Colonic mucosa (tissue), 4 donors: ENCODE results near the gene C19orf67. TPM values are rescaled to one million over a fixed set of nuclear protein-coding genes. Genes with fewer than 3 reads are reported as not detected.

ENCODE experiments used
- DNase-seq: peaks from one replicate; pipeline ENCODE4 v3.0.0-alpha.2; 2020
- H3K27ac ChIP-seq: fragments of 200-600 bp; one replicate; pipeline ENCODE4 v1.8.0; 2021
- H3K27me3 ChIP-seq: fragments of 200-600 bp; one replicate; pipeline ENCODE4 v1.8.0; 2021
- H3K36me3 ChIP-seq: fragments of 200-600 bp; one replicate; pipeline ENCODE4 v1.8.0; 2021
- H3K4me1 ChIP-seq: fragments of 200-600 bp; one replicate; pipeline ENCODE4 v1.8.0; 2021; ENCODE audit warnings: mild to moderate bottlenecking
- H3K4me3 ChIP-seq: fragments of 200-600 bp; one replicate; pipeline ENCODE4 v1.8.0; 2021
- H3K9ac ChIP-seq, 2 donors: one replicate each; pipeline ENCODE4 v1.7.0; 2013; ENCODE audit warnings: control low read depth in 2 of 2, low read depth in 2 of 2, low read length in 2 of 2
- H3K9me3 ChIP-seq: fragments of 200-600 bp; one replicate; pipeline ENCODE4 v1.8.0; 2021
- intact Hi-C: fragments of 100-400 bp; cut with DNase I; formaldehyde crosslinking; loops from one replicate; pipeline ENCODE4 v1.14.1; 2022
- total RNA-seq, 2 donors: library from RNA; stranded (reverse); fragmentation: NEBNext Ultra II Directional in 1 of 2; extraction: Animal tissue kit (Norgen Biotek cat#: 25700) in 1 of 2; gene quantifications; one replicate each; pipeline ENCODE4 v1.2.1, GENCODE V29; 2021
- TF ChIP-seq, protein P1 (sequence below): fragments of 200-600 bp; IDR thresholded peaks from one replicate; pipeline ENCODE4 v1.8.0; 2022; ENCODE audit warnings: antibody characterized with exemption, mild to moderate bottlenecking
- donor health status: healthy.
- donor health status: DM: no; HTN: no; CAD: no.
- donor health status: DM: no; HTN: no; CAD: no.

Gene C19orf67
- total RNA-seq, 2 donors from 2014 or later: 0.19 TPM; not detected in 1

DNA sequence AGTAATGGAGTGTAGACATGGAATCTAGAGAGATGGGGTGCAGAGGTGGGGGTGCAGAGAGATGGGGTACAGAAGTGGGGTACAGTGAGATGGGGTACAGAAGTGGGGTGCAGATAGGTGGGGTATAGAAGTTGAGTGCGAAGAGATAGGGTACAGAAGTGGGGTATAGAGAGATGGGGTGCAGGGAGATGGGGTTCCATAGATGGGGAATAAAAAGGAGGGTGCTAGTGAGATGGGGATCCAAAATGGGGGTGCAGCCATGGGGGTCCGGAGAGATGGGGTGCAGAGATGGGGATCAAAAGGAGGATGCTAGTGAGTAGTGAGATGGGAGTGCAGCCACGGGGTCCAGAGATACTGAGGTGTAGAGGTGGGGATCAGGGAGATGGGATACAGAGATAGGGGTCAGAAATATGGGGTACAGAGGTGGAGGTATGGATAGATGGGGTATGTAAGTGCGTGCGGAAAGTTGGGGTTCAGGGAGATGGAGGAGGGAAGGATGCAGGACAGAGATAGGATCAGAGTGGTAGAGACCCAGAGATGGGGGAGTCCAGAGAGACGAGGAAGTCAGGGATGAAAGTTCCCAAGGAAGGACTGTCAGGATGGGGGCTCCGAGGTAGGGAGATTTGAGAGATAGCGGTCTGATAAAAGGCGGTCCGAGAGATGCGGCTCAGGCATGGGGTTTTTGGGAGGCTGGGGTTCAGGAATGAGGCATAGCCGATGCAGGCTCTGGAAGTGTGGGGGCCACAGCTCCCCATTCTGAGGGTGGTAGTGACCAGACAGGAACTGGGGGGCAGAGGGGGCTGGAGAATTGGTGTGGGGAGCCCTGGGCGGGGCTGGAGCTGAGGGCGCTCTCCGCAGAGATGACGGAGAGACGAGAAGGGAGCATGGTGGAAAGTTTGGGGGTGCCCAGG lies 27.1 kb downstream of the C19orf67 start:
- Histone ChIP-seq H3K9ac (no peak overlapping the region), H3K27ac (no peak overlapping the region), H3K36me3 (no peaks in the 10 kb centered on the region), H3K4me3 (no peak overlapping the region), H3K9me3 (no peaks in the 10 kb centered on the region), H3K27me3 (peaks cover 4% of the 10 kb centered on the region), H3K4me1 (peaks cover 3% of the 10 kb centered on the region)
- intact Hi-C loops: no loop called here
- TF ChIP-seq, protein P1, sequence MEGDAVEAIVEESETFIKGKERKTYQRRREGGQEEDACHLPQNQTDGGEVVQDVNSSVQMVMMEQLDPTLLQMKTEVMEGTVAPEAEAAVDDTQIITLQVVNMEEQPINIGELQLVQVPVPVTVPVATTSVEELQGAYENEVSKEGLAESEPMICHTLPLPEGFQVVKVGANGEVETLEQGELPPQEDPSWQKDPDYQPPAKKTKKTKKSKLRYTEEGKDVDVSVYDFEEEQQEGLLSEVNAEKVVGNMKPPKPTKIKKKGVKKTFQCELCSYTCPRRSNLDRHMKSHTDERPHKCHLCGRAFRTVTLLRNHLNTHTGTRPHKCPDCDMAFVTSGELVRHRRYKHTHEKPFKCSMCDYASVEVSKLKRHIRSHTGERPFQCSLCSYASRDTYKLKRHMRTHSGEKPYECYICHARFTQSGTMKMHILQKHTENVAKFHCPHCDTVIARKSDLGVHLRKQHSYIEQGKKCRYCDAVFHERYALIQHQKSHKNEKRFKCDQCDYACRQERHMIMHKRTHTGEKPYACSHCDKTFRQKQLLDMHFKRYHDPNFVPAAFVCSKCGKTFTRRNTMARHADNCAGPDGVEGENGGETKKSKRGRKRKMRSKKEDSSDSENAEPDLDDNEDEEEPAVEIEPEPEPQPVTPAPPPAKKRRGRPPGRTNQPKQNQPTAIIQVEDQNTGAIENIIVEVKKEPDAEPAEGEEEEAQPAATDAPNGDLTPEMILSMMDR: no peak
- no peak for DNase-seq

DNA sequence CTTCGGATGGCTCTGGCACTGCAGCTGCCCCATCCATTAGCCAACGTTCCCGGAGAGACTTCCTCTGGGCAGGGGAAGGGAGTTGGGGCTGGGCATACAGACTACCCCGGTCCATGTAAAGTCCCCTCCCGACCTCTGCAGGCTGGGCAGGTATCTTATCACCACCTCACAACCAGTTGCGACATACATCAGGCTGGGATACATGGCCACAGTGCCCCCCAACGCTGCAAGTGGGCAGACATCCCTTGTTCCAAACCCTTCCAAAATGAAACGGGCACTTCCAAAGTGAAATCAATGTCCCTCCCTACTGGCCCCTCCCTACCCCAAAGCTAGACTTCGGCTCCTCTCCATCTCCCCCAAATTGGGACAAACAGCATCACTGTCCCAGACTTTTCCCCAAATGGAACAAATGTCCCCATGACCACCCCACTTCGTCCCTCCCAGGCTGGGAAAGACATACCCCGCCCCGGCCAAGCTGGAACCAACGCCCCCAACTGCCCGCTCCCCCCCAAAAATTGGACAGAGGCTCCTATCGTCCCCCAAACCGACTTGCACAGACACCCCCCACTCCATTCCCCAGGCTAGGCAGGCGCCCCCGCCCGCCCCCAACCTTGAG lies 28.7 kb downstream of the C19orf67 start:
- Histone ChIP-seq H3K27ac (no peak overlapping the region), H3K9me3 (no peaks in the 10 kb centered on the region), H3K4me1 (peaks cover 3% of the 10 kb centered on the region), H3K4me3 (no peak overlapping the region), H3K9ac (no peak overlapping the region), H3K27me3 (peaks cover 4% of the 10 kb centered on the region), H3K36me3 (no peaks in the 10 kb centered on the region)
- intact Hi-C loops: no loop called here
- TF ChIP-seq, protein P1: no peak
- DNase-seq: no peak

DNA sequence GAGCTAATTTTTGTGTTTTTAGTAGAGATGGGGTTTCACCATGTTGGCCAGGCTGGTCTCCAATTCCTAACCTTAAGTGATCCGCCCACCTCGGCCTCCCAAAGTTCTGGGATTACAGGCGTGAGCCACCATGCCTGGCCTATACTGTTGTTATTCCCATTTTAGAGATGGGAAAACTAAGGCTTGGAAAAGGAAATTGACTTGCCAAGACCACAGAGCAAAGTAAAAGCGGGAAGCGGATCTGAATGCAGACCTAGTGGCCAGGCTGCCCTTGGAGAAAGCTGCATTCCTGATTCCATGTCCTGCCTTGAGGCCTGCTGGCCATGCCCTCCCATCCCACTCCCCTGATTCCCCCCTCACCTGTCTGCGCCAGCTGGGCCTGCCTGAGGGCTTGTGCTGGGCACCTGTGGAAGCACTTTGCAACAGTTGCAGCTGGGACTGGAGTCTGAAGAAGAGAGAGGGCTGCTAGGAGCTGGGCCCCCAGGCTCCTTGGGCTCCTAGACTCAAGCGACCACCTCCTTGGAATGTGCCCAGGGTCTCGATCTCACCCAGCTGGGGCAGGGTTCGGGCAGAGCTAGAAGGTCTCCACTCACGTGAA lies 29.4 kb downstream of the C19orf67 start:
- Histone ChIP-seq H3K36me3 (no peaks in the 10 kb centered on the region), H3K9me3 (no peaks in the 10 kb centered on the region), H3K4me3 (no peak overlapping the region), H3K4me1 (peaks cover 3% of the 10 kb centered on the region), H3K27me3 (peaks cover 4% of the 10 kb centered on the region), H3K9ac (no peak overlapping the region), H3K27ac (no peak overlapping the region)
- no peak for DNase-seq
- intact Hi-C loops: no loop called here
- TF ChIP-seq, protein P1: no peak

DNA sequence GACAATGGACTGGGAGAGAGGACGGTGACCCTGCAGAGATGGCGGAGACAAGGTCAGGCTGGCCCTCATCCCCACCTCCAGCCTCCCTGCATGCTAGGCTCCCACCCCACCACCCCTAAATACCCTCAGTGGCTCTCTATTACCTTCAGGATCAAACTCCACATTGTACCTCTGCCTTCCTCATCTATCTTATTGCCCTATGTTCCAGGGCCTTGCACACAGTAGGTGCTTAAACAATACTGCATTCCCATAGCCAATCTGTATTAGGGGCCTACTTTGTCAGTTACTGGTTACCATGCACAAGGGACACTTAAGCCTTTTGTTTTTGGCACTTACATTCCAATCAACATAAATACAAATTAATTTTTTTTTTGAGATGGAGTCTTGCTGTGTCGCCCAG lies 30.2 kb downstream of the C19orf67 start:
- Histone ChIP-seq H3K36me3 (no peaks in the 10 kb centered on the region), H3K27me3 (peaks cover 4% of the 10 kb centered on the region), H3K9me3 (no peaks in the 10 kb centered on the region), H3K4me1 (peaks cover 3% of the 10 kb centered on the region), H3K9ac (no peak overlapping the region), H3K4me3 (no peak overlapping the region), H3K27ac (no peak overlapping the region)
- intact Hi-C loops: no loop called here
- DNase-seq: no peak
- TF ChIP-seq, protein P1: no peak

DNA sequence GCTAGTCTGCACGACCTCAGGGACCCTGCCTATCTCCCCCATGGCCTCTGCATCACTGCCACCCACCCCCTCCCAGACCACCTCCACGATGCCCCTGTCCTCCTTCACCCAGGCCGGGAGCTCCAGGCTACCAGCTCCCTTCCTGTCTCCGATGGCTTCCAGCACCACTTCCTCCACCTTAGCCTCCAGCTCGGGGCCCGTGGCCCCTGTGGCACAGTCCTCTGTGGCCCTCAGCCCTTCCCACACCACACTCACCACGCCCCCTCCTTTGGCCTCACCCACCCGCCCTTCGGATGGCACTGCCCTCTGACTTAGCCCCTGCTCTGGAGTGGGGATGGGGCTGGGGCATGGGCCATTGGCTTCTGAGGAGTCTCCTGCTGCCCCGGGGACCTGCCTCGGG lies 30.9 kb downstream of the C19orf67 start:
- Histone ChIP-seq H3K27me3 (peaks cover 4% of the 10 kb centered on the region), H3K27ac (no peak overlapping the region), H3K9ac (no peak overlapping the region), H3K4me1 (peaks cover 3% of the 10 kb centered on the region), H3K36me3 (no peaks in the 10 kb centered on the region), H3K9me3 (no peaks in the 10 kb centered on the region), H3K4me3 (no peak overlapping the region)
- intact Hi-C loops: no loop called here
- TF ChIP-seq, protein P1: no peak
- DNase-seq: no peak
